HUES6 (cell line): ENCODE results near the gene TMEM169.

Experiments used
- H3K27ac ChIP-seq: 2 replicates; pipeline ENCODE4 v1.7.0; 2013; ENCODE audit warnings: low read depth, mild to moderate bottlenecking, low read length, inconsistent platforms
- H3K27me3 ChIP-seq: 2 replicates; pipeline ENCODE4 v1.6.1; 2013; ENCODE audit warnings: low read length; ENCODE audit not compliant: control insufficient read depth, insufficient read depth
- H3K36me3 ChIP-seq: 2 replicates; pipeline ENCODE4 v1.6.1; 2013; ENCODE audit warnings: low read length; ENCODE audit not compliant: control insufficient read depth, insufficient read depth
- H3K4me1 ChIP-seq: 2 replicates; pipeline ENCODE4 v1.6.1; 2013; ENCODE audit warnings: low read length; ENCODE audit not compliant: control insufficient read depth, insufficient read depth
- H3K4me3 ChIP-seq: 2 replicates; pipeline ENCODE4 v1.5.1; 2013; ENCODE audit warnings: low read depth, low read length
- H3K9ac ChIP-seq: one replicate; pipeline ENCODE4 v1.6.1; 2013; ENCODE audit warnings: mild to moderate bottlenecking, low read length
- H3K9me3 ChIP-seq: 2 replicates; pipeline ENCODE4 v1.6.1; 2013; ENCODE audit warnings: low read depth, low read length; ENCODE audit not compliant: control insufficient read depth, insufficient read depth

TMEM169 gene

GRCh38 chr2:216083464-216084281 lies 2.0 kb downstream of the TMEM169 start:
- H3K27ac ChIP-seq, result no peak overlapping the region
- peak overlapping the region; percentile 30 for H3K4me3 ChIP-seq
- H3K4me1 ChIP-seq, result peaks cover 26% of the 10 kb centered on the region
- no peaks in the 10 kb centered on the region for H3K36me3 ChIP-seq
- H3K9ac ChIP-seq, result no peak overlapping the region
- no peaks in the 10 kb centered on the region for H3K9me3 ChIP-seq
- H3K27me3 ChIP-seq, result no peaks in the 10 kb centered on the region

DNA sequence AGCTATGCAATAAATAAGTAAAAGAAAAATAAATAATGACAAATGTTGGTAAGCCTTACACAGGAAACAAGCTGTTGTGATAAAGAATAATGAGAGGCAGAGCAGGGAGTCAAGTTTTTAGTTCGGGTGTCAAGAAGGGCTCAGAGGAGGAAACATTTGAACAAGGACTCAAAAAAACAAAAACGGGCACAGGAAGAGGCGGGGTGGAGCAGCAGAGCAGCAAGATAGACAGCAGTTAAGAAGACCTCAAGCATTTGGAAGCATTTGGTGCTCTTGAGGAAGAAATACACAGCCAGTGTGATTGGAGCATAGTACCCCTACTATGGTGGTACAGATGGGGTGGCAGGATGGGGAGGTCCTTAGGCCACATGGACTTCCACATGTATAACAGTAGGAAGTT lies 2.8 kb downstream of the TMEM169 start:
- Histone ChIP-seq H3K4me1 (peaks cover 26% of the 10 kb centered on the region), H3K9me3 (no peaks in the 10 kb centered on the region), H3K4me3 (no peak overlapping the region), H3K27ac (no peak overlapping the region), H3K36me3 (no peaks in the 10 kb centered on the region), H3K27me3 (no peaks in the 10 kb centered on the region), H3K9ac (no peak overlapping the region)

DNA sequence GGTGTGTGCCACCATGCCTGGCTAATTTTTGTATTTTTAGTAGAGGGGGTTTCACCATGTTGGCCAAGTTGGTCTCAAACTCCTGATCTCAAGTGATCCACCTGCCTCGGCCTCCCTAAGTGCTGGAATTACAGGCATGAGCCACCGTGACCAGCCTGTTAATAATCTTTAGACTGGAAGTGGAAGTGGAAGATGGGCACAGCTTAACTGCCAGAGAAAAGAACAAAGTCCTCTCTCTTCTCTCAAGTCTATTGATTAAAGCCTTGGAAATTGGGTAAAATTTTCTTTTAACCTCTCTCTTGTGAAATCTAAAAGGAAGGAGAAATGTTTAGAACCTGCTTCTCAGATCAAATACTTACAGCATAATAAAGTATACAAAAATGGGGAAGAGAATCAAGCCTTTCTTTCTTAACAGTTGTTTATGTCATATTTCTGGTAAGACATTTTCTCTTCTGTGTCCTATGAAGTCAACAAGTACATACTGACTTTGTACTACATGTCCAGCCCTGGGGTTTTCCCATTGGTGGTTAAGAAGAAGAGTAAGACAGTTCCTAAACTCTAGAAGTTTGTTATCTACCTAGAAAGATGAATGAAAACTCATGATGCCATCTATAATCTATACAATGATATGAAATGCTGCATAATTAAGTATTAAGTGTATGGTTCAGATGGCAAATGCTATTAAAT lies 4.6 kb downstream of the TMEM169 start:
- H3K9me3 ChIP-seq, result no peaks in the 10 kb centered on the region
- H3K9ac ChIP-seq, result no peak overlapping the region
- H3K36me3 ChIP-seq, result no peaks in the 10 kb centered on the region
- H3K4me3 ChIP-seq, result no peak overlapping the region
- peaks cover 26% of the 10 kb centered on the region for H3K4me1 ChIP-seq
- H3K27ac ChIP-seq, result no peak overlapping the region
- no peaks in the 10 kb centered on the region for H3K27me3 ChIP-seq

GRCh38 chr2:216090369-216090786 lies 8.7 kb downstream of the TMEM169 start:
- H3K27ac ChIP-seq, result no peak overlapping the region
- no peaks in the 10 kb centered on the region for H3K27me3 ChIP-seq
- H3K4me3 ChIP-seq, result no peak overlapping the region
- no peaks in the 10 kb centered on the region for H3K36me3 ChIP-seq
- H3K9ac ChIP-seq, result no peak overlapping the region
- H3K9me3 ChIP-seq, result no peaks in the 10 kb centered on the region
- H3K4me1 ChIP-seq, result no peaks in the 10 kb centered on the region

DNA sequence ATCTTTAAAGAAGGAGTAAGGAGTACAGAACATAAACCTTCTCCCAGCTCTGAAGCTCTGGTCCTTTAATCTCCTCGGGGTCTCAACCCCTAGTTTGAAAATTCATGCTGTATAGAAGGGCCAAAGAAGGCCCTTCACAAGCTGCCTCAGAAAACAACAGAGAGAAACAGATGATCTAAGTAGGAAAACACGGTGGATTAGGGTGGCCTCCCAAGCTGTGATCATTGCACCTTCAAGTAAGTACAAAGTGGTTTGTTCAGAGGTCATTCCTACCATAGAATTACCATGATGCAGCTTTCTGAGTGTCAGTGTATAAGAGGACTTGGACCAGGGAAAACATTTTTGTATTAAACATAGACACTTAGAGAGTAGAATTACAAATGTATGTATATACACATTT lies 10.9 kb downstream of the TMEM169 start:
- Histone ChIP-seq H3K4me3 (no peak overlapping the region), H3K9me3 (no peaks in the 10 kb centered on the region), H3K9ac (no peak overlapping the region), H3K4me1 (no peaks in the 10 kb centered on the region), H3K36me3 (no peaks in the 10 kb centered on the region), H3K27ac (no peak overlapping the region), H3K27me3 (no peaks in the 10 kb centered on the region)

DNA sequence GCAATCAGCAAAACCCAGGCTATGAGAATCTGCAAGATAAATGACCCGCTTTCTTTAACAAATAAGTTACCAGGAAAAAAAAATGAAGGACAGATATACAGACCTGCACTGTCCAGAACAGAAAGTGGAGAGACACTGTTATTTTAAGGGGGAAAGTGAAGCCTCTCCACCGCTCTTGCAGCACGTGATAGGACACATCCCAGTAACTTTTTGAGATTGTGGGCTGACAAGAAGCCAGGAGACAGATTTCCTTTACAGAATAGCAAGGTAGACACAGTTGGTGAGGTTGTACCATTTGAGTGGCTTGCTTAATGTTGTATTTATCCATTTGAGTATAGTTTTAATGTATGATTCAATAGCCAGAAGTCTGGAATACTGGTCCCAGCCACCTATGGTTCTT lies 13.0 kb downstream of the TMEM169 start:
- Histone ChIP-seq H3K4me1 (no peaks in the 10 kb centered on the region), H3K9ac (no peak overlapping the region), H3K9me3 (no peaks in the 10 kb centered on the region), H3K27me3 (no peaks in the 10 kb centered on the region), H3K36me3 (no peaks in the 10 kb centered on the region), H3K4me3 (no peak overlapping the region), H3K27ac (no peak overlapping the region)

- Histone ChIP-seq H3K4me1 (no peaks in the 10 kb centered on the region), H3K4me3 (no peak overlapping the region), H3K27me3 (no peaks in the 10 kb centered on the region), H3K27ac (no peak overlapping the region), H3K36me3 (no peaks in the 10 kb centered on the region), H3K9me3 (no peaks in the 10 kb centered on the region), H3K9ac (no peak overlapping the region)
Observed at GRCh38 chr2:216098421-216099334, 17.0 kb downstream of the TMEM169 start.

DNA sequence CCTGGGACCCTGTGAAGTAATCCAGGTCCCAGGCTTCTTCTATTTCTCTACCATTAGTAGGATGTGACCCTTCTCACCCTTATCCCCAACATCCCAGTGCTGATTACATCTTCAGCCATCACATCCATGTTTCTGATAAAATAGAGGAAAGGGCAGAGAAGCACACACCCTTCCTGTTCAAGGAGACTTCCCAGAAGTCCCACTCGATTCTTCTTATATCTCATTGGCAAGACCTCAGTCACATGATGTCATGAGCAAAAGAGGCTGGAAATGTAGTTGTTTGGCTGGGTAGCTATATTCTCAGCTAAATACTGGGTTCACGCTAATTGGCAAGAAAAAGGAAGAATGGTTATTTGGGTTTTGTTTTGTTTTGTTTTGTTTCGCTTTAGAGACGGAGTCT lies 19.4 kb downstream of the TMEM169 start:
- Histone ChIP-seq H3K36me3 (no peaks in the 10 kb centered on the region), H3K27me3 (no peaks in the 10 kb centered on the region), H3K9ac (no peak overlapping the region), H3K4me3 (no peak overlapping the region), H3K9me3 (no peaks in the 10 kb centered on the region), H3K4me1 (no peaks in the 10 kb centered on the region), H3K27ac (no peak overlapping the region)

- no peaks in the 10 kb centered on the region for H3K36me3 ChIP-seq
- no peak overlapping the region for H3K4me3 ChIP-seq
- no peaks in the 10 kb centered on the region for H3K27me3 ChIP-seq
- H3K9me3 ChIP-seq, result no peaks in the 10 kb centered on the region
- peaks cover 8% of the 10 kb centered on the region for H3K4me1 ChIP-seq
- no peak overlapping the region for H3K9ac ChIP-seq
- no peak overlapping the region for H3K27ac ChIP-seq
Observed at GRCh38 chr2:216103213-216103612, 21.5 kb downstream of the TMEM169 start.

- Histone ChIP-seq H3K27ac (no peak overlapping the region), H3K27me3 (no peaks in the 10 kb centered on the region), H3K9me3 (no peaks in the 10 kb centered on the region), H3K9ac (no peak overlapping the region), H3K4me1 (peaks cover 13% of the 10 kb centered on the region), H3K4me3 (no peak overlapping the region), H3K36me3 (no peaks in the 10 kb centered on the region)
Observed at GRCh38 chr2:216104691-216105090, 23.0 kb downstream of the TMEM169 start.
